GM19397 (cell line): ENCODE measurements around the gene ANGPTL5.
"Not testable (repeated sequence)": the region's sequence is repeated elsewhere in the genome, so short reads cannot be mapped to it uniquely, and the experiment has no call there.

Source experiments
- ATAC-seq: cut with Tn5 transposase; IDR thresholded peaks from one replicate; pipeline ENCODE4 v1.9.1; 2021; ENCODE audit warnings: mild to moderate bottlenecking, moderate library complexity; ENCODE audit not compliant: unreplicated experiment

The ANGPTL5 gene

GRCh38 chr11:101916422-101916821, at the start of gene ANGPTL5:
TSS of gene ANGPTL5 (minus strand) at chr11:101916522. CDS start at chr11:101907909, 8,613 bp downstream.
- ATAC-seq = no peak

- not testable (repeated sequence) for ATAC-seq
Observed at GRCh38 chr11:101964200-101964599, 47.9 kb upstream of the ANGPTL5 start.

GRCh38 chr11:101960231-101960630, 43.9 kb upstream of the ANGPTL5 start:
- ATAC-seq = no peak

- ATAC-seq = no peak
Observed at GRCh38 chr11:101955701-101956100, 39.4 kb upstream of the ANGPTL5 start.

- no peak for ATAC-seq
Observed at GRCh38 chr11:101955278-101955677, 39.0 kb upstream of the ANGPTL5 start.

- ATAC-seq = no peak
Observed at GRCh38 chr11:101949680-101950220, 33.4 kb upstream of the ANGPTL5 start.

GRCh38 chr11:101945448-101945847, 29.1 kb upstream of the ANGPTL5 start:
- no peak for ATAC-seq

- ATAC-seq = no peak
Observed at GRCh38 chr11:101944923-101945322, 28.6 kb upstream of the ANGPTL5 start.

GRCh38 chr11:101940901-101941520, 24.7 kb upstream of the ANGPTL5 start:
- no peak for ATAC-seq

GRCh38 chr11:101931692-101932091, 15.4 kb upstream of the ANGPTL5 start:
- ATAC-seq = no peak

GRCh38 chr11:101929294-101929915, 13.1 kb upstream of the ANGPTL5 start:
- no peak for ATAC-seq

GRCh38 chr11:101923554-101923953, 7.2 kb upstream of the ANGPTL5 start:
- ATAC-seq = no peak

- ATAC-seq = no peak
Observed at GRCh38 chr11:101920992-101921391, 4.7 kb upstream of the ANGPTL5 start.

- ATAC-seq = no peak
Observed at GRCh38 chr11:101917226-101917625, 904 bp upstream of the ANGPTL5 start.

- ATAC-seq = no peak
Observed at GRCh38 chr11:101915791-101916291, 481 bp downstream of the ANGPTL5 start.

GRCh38 chr11:101914738-101915426, 1.4 kb downstream of the ANGPTL5 start, which contains the start of gene CEP126:
TSS of gene CEP126 (plus strand) at chr11:101915010. CDS start at chr11:101915285, 275 bp downstream.
- peak; percentile 100 for ATAC-seq

GRCh38 chr11:101914341-101914737, 2.0 kb downstream of the ANGPTL5 start:
- ATAC-seq = no peak

- ATAC-seq = no peak
Observed at GRCh38 chr11:101913656-101914055, 2.7 kb downstream of the ANGPTL5 start.

GRCh38 chr11:101912823-101913284, 3.5 kb downstream of the ANGPTL5 start:
- ATAC-seq = no peak

GRCh38 chr11:101909087-101909486, 7.2 kb downstream of the ANGPTL5 start:
- ATAC-seq = no peak

- ATAC-seq = no peak
Observed at GRCh38 chr11:101907815-101908214, 8.5 kb downstream of the ANGPTL5 start.
